VCaP (cell line): Measurements from ENCODE around the gene MUSTN1.
A peak's percentile ranks its signal among the peaks of the same experiment; 100 is the strongest.

ENCODE experiments used
- H3K27ac ChIP-seq: fragments of 450-650 bp; 2 replicates; pipeline ENCODE4 v1.5.1; 2017
- CTCF ChIP-seq: fragments of 450-650 bp; conservative IDR thresholded peaks from 2 replicates; pipeline ENCODE4 v1.5.1; 2017; ENCODE audit warnings: mild to moderate bottlenecking, moderate library complexity

MUSTN1 gene

GRCh38 chr3:52877085-52877484 is 42.3 kb upstream of the MUSTN1 start:
- H3K27ac ChIP-seq: no peak overlapping the region
- TF ChIP-seq CTCF: no peak

- no peak for TF ChIP-seq CTCF
- no peak overlapping the region for H3K27ac ChIP-seq
Observed at GRCh38 chr3:52874864-52875587, 40.2 kb upstream of the MUSTN1 start.

GRCh38 chr3:52874160-52874701 is 39.4 kb upstream of the MUSTN1 start:
- H3K27ac ChIP-seq: no peak overlapping the region
- TF ChIP-seq CTCF: no peak

GRCh38 chr3:52873433-52874159 is 38.8 kb upstream of the MUSTN1 start:
- TF ChIP-seq CTCF: no peak
- H3K27ac ChIP-seq: no peak overlapping the region

GRCh38 chr3:52872245-52872644 is 37.4 kb upstream of the MUSTN1 start:
- H3K27ac ChIP-seq: peak overlapping the region; percentile 32; the same call in 1 of the 2 replicates
- TF ChIP-seq CTCF: no peak

GRCh38 chr3:52871761-52872160 is 36.9 kb upstream of the MUSTN1 start:
- peak overlapping the region; percentile 32; the same call in 1 of the 2 replicates for H3K27ac ChIP-seq
- TF ChIP-seq CTCF: no peak

GRCh38 chr3:52870471-52870870 is 35.7 kb upstream of the MUSTN1 start:
- H3K27ac ChIP-seq: no peak overlapping the region
- no peak for TF ChIP-seq CTCF
